IPS-18c (cell line): ENCODE measurements around the gene RELL2.

Experiments
- H3K4me3 ChIP-seq: 2 replicates; pipeline ENCODE4 v1.7.0; 2013; ENCODE audit warnings: low read depth, mild to moderate bottlenecking, low read length, moderate library complexity; ENCODE audit not compliant: insufficient read depth
- H3K9me3 ChIP-seq: one replicate; pipeline ENCODE4 v1.6.1; 2013; ENCODE audit warnings: mild to moderate bottlenecking, low read length, moderate library complexity; ENCODE audit not compliant: control insufficient read depth, insufficient read depth

Gene RELL2

GRCh38 chr5:141617128-141617527, 19.7 kb upstream of the RELL2 start:
- no peaks in the 10 kb centered on the region for H3K9me3 ChIP-seq
- peak overlapping the region; percentile 87; the same call in 1 of the 2 replicates for H3K4me3 ChIP-seq

GRCh38 chr5:141617682-141618029, 19.1 kb upstream of the RELL2 start:
- Histone ChIP-seq H3K9me3 (no peaks in the 10 kb centered on the region), H3K4me3 (peak overlapping the region; percentile 87)

- Histone ChIP-seq H3K4me3 (peak overlapping the region; percentile 87), H3K9me3 (no peaks in the 10 kb centered on the region)
Observed at GRCh38 chr5:141618030-141618803, 18.6 kb upstream of the RELL2 start.

GRCh38 chr5:141618804-141619554, 17.8 kb upstream of the RELL2 start, which contains the start of gene DIAPH1:
TSS of gene DIAPH1 (minus strand) at chr5:141619000. CDS start at chr5:141618914, 86 bp downstream.
- H3K9me3 ChIP-seq, result no peaks in the 10 kb centered on the region
- H3K4me3 ChIP-seq, result peak within 1 kb of the TSS; percentile 87

- H3K4me3 ChIP-seq, result no peak overlapping the region
- H3K9me3 ChIP-seq, result no peaks in the 10 kb centered on the region
Observed at GRCh38 chr5:141623186-141623585, 13.6 kb upstream of the RELL2 start.

- H3K4me3 ChIP-seq, result no peak overlapping the region
Observed at GRCh38 chr5:141623611-141624010, 13.2 kb upstream of the RELL2 start.

GRCh38 chr5:141628175-141628788, 8.5 kb upstream of the RELL2 start:
- Histone ChIP-seq H3K4me3 (no peak overlapping the region), H3K9me3 (no peaks in the 10 kb centered on the region)

More at GRCh38 chr5:141623611-141624010, 13.2 kb upstream of the RELL2 start:
- no peaks in the 10 kb centered on the region for H3K9me3 ChIP-seq

GRCh38 chr5:141630570-141631140, 6.1 kb upstream of the RELL2 start:
- no peaks in the 10 kb centered on the region for H3K9me3 ChIP-seq
- H3K4me3 ChIP-seq, result no peak overlapping the region

- no peaks in the 10 kb centered on the region for H3K9me3 ChIP-seq
- H3K4me3 ChIP-seq, result no peak overlapping the region
Observed at GRCh38 chr5:141632650-141633049, 4.1 kb upstream of the RELL2 start.

GRCh38 chr5:141633871-141634561, 2.8 kb upstream of the RELL2 start:
- H3K4me3 ChIP-seq, result no peak overlapping the region
- H3K9me3 ChIP-seq, result no peaks in the 10 kb centered on the region

- no peak overlapping the region for H3K4me3 ChIP-seq
- no peaks in the 10 kb centered on the region for H3K9me3 ChIP-seq
Observed at GRCh38 chr5:141634720-141635119, 2.1 kb upstream of the RELL2 start.

GRCh38 chr5:141635646-141636045, 1.2 kb upstream of the RELL2 start:
- peak overlapping the region; percentile 95 for H3K4me3 ChIP-seq
- H3K9me3 ChIP-seq, result no peaks in the 10 kb centered on the region

GRCh38 chr5:141636106-141636412, 738 bp upstream of the RELL2 start:
- H3K9me3 ChIP-seq, result no peaks in the 10 kb centered on the region
- peak overlapping the region; percentile 95 for H3K4me3 ChIP-seq

GRCh38 chr5:141637123-141637766, 448 bp downstream of the RELL2 start:
- H3K4me3 ChIP-seq, result peak overlapping the region; percentile 95
- H3K9me3 ChIP-seq, result no peaks in the 10 kb centered on the region

- H3K9me3 ChIP-seq, result no peaks in the 10 kb centered on the region
- peak overlapping the region; percentile 95 for H3K4me3 ChIP-seq
Observed at GRCh38 chr5:141637767-141638419, 1.1 kb downstream of the RELL2 start.

- H3K9me3 ChIP-seq, result no peaks in the 10 kb centered on the region
- H3K4me3 ChIP-seq, result no peak overlapping the region
Observed at GRCh38 chr5:141638771-141639170, 2.0 kb downstream of the RELL2 start.
